Measurements from ENCODE around the gene STPG1.

Gene STPG1

DNA sequence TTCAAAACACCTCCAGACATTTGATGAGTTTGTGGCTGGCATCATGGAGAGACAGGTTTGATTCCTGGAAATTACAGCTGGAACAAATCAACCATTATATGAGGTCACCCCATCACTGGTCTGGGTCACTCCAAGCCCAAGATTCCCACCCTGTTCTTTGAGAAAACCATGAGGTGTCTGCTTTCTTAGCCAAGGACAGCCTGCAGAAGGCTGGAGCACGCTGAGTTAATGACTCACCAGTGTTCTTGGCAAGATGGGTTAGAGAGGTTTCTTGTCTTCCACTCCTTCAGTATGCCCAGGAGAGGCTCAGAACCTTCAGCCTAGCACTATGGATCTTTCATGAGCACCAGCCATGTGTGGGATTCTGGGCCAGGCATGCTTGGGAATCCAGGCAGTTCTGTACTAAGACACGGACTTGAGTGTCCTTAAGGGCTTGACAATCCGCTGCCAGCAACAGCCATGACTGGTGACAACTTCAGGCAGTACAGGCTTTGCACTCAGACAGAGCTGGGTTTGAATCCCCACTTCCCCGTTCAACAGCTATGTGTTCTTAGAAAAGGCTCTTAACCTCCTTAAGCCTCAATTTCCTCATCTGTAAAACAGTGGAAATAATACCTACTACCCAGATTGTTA lies 50.5 kb downstream of the STPG1 start:
- TF ChIP-seq TAF1 (IDR thresholded peaks at IDR 0.05; ENCODE audit: borderline replicate concordance, low read depth, low read length) = no peak
- no peak for TF ChIP-seq POLR2AphosphoS5 (IDR thresholded peaks at IDR 0.05; ENCODE audit: low read depth, low read length)
- no peak for TF ChIP-seq POLR2A (IDR thresholded peaks at IDR 0.05; ENCODE audit: low read depth, low read length)
- DNase-seq (ENCODE audit: insufficient read length) = no peak
- no peak for FAIRE-seq

DNA sequence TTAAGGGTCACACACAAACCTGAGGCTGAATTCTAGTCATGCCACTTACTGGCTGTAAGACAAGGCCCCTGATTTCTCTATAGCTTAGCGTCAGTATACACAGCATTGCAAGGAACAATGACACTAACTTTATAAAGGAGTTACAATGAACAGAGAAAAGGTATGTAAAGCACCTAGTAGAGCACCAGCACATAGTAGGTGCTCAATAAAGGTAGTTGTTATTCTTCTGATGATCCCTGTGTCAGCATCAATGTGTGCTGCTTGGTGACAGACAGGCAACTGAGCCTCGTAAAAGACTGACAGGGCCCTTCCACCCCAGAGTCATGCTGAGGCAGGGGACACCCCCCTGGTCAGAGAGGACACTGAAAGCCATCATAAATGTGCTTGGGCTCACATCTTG lies 51.2 kb downstream of the STPG1 start:
- DNase-seq (ENCODE audit: insufficient read length) = no peak
- TF ChIP-seq TAF1 (IDR thresholded peaks at IDR 0.05; ENCODE audit: borderline replicate concordance, low read depth, low read length) (no peak), POLR2AphosphoS5 (IDR thresholded peaks at IDR 0.05; ENCODE audit: low read depth, low read length) (no peak), POLR2A (IDR thresholded peaks at IDR 0.05; ENCODE audit: low read depth, low read length) (no peak)
- no peak for FAIRE-seq

DNA sequence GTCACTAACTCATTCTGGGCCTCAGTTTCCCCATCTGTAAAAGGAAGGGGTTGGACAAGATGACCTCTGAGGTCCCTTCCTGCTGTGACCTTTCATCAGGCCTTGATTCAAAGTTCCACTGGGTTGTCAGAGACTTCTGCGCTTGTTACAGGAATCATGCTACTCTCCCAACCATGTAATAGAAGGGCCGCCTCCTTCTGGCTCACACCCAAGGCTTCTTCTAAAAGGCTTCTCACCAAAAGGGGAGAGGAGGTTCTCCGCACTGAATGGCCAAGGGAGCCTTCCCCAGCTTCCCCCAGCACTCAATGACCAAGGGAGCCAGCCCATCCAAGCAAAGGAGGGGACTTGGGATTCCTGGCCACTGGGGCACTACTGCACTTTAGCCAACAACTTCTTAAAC lies 51.8 kb downstream of the STPG1 start:
- TF ChIP-seq POLR2AphosphoS5 (IDR thresholded peaks at IDR 0.05; ENCODE audit: low read depth, low read length) = no peak
- no peak for TF ChIP-seq POLR2A (IDR thresholded peaks at IDR 0.05; ENCODE audit: low read depth, low read length)
- no peak for TF ChIP-seq TAF1 (IDR thresholded peaks at IDR 0.05; ENCODE audit: borderline replicate concordance, low read depth, low read length)
- DNase-seq (ENCODE audit: insufficient read length) = no peak
- FAIRE-seq = no peak

DNA sequence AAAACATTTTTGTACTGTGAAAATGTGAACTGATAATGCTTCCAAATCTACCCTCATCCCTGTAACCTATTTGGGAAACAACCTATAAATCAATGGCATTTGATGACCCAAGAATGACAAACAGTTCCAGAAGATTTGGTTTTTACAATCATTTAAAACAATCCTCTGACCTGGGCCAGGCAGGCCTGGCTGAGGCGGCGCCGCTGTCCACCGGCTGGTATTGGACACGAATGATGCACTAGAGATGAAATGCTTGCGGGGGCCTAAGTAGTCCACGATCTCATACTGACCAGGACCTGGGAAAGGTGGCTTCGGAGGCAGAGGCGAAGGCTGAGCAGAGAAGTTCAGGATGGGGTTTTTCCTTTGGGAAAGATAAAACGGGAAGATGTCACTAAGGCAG lies 52.9 kb downstream of the STPG1 start:
- TF ChIP-seq POLR2AphosphoS5 (IDR thresholded peaks at IDR 0.05; ENCODE audit: low read depth, low read length) (no peak), POLR2A (IDR thresholded peaks at IDR 0.05; ENCODE audit: low read depth, low read length) (no peak)
- no peak for DNase-seq (ENCODE audit: insufficient read length)
- no peak for FAIRE-seq

DNA sequence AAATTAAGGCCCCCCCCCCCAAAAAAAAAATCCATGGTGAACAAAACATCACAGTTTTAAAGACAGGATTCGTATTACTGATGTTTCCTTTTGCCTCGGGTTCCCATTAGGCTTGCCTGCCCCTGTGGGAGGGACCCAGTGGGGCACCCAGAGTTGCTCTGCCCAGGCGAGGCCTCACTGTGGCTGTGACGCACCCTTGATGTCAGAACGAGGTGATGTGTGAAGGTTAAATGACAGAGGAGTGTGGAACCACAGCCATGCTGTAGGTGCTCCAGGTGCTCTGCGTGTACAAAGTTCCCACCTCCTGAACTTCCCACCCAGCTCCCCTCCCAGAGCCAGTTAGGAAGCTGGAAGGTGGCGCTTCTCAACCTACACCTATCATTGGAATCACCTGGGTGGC lies 56.5 kb downstream of the STPG1 start:
- FAIRE-seq (no peak), DNase-seq (ENCODE audit: insufficient read length) (no peak)
- TF ChIP-seq POLR2A (IDR thresholded peaks at IDR 0.05; ENCODE audit: low read depth, low read length) (no peak), POLR2AphosphoS5 (IDR thresholded peaks at IDR 0.05; ENCODE audit: low read depth, low read length) (no peak)

DNA sequence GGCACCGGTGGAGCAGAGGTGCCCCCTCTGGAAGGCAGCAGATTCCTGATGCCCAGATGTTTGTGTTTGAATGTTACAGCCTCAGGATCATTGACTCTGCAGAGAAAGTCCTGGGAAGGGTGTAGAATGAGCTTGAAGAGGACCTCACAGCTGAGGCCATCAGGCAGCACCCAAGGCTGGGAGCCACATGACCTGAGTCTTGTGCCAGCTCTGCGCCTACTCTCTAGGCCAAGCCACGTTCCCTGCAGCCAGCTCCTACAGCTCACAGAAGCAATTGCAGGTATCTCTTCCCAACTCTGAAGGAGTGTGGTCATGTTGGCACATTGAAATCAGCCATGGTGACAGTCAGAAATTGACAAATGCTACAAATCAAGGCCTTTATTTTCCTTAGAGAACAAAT lies 58.1 kb downstream of the STPG1 start:
- no peak for DNase-seq (ENCODE audit: insufficient read length)
- TF ChIP-seq POLR2A (IDR thresholded peaks at IDR 0.05; ENCODE audit: low read depth, low read length) (no peak), POLR2AphosphoS5 (IDR thresholded peaks at IDR 0.05; ENCODE audit: low read depth, low read length) (no peak), TAF1 (IDR thresholded peaks at IDR 0.05; ENCODE audit: borderline replicate concordance, low read depth, low read length) (no peak)
- FAIRE-seq = no peak

DNA sequence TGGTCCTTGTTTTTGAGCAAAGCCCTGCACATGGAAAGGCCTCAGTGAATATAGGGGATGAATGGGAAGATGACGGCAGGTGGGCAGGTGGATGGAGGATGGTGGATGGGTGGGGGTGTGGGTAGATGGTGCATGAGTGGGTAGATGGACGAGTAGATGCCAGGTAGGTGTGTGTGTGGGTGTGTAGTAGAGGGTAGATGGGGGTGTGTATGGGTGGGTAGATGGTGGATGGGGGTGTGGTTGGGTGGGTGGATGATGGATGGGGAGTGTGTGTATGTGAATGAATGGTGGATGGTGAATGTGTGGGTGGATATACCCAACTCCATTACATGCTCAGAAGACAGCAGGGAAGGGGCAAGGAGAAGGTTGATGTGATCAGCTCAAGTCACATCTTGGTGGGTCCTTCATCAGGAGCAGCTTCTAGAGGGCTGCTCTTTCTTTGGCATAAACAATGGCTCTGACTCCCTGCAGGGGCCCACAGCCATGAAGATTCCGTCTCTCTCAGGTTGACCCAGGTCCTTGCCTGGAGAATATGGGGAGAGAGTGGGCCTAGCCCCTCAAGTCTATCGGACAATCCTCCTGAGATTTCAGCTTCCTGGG lies 60.2 kb downstream of the STPG1 start:
- no peak for DNase-seq (ENCODE audit: insufficient read length)
- TF ChIP-seq TAF1 (IDR thresholded peaks at IDR 0.05; ENCODE audit: borderline replicate concordance, low read depth, low read length) (no peak), POLR2A (IDR thresholded peaks at IDR 0.05; ENCODE audit: low read depth, low read length) (no peak), POLR2AphosphoS5 (IDR thresholded peaks at IDR 0.05; ENCODE audit: low read depth, low read length) (no peak)
- no peak for FAIRE-seq

DNA sequence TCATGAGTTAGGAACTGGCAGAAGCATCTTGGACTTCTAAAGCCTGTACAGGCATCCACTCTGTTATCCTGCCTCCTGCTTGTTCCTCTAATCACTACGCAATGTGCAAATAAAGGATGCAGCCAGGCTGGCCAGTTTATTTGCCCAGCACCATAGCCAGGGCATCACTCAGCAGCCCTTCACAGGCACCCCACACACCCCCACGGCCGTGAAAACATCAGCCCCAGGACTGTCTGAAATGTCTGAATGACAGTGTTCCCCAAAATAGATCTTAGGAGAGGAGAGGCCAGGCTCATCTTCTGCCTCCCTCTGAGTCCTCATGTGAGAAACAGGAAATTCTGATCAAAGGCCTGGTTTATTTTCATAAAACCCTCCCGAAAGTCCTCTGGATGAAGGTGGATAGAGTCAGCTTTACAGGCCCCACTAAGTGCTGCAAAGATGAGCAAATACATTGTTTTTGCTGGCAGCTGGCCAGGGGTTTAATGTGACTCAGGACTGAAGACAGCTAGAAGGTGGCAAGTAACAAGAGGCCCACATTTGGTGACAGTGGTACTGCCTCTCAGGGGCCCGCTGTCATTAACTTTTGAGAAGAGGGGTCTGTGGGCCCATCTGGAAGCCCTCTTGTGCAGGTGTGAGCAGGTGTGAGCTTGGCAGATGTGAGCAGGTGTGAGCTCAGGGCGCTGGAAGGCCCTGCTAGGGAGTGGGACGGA lies 61.5 kb downstream of the STPG1 start:
- no peak for TF ChIP-seq TAF1 (IDR thresholded peaks at IDR 0.05; ENCODE audit: borderline replicate concordance, low read depth, low read length)
- TF ChIP-seq POLR2AphosphoS5 (IDR thresholded peaks at IDR 0.05; ENCODE audit: low read depth, low read length) = no peak
- TF ChIP-seq POLR2A (IDR thresholded peaks at IDR 0.05; ENCODE audit: low read depth, low read length) = no peak
- FAIRE-seq (no peak), DNase-seq (ENCODE audit: insufficient read length) (no peak)

DNA sequence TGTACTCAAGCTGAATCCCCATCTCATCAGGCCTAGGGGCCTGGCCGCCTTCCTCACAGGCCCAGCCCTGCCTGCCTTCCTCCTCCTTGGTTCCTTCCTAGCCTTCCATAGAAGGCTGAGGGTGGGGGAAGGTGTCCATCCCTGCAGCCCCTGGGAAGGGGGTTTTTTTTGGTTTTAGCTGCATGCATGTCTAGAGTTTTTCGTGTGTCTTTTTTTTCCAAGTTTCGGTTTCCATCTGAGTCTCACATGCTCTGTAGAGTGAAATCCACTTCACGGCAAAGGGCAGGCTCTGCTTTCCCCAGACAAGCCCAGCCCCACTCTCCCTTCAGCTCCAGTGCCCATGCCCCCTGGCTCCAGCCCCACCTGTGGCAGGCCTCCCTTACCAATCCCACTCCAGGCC lies 62.3 kb downstream of the STPG1 start:
- DNase-seq (ENCODE audit: insufficient read length) (peak; percentile 51), FAIRE-seq (peak; percentile 92)
- no peak for TF ChIP-seq POLR2A (IDR thresholded peaks at IDR 0.05; ENCODE audit: low read depth, low read length)
- TF ChIP-seq TAF1 (IDR thresholded peaks at IDR 0.05; ENCODE audit: borderline replicate concordance, low read depth, low read length) = no peak
- no peak for TF ChIP-seq POLR2AphosphoS5 (IDR thresholded peaks at IDR 0.05; ENCODE audit: low read depth, low read length)

DNA sequence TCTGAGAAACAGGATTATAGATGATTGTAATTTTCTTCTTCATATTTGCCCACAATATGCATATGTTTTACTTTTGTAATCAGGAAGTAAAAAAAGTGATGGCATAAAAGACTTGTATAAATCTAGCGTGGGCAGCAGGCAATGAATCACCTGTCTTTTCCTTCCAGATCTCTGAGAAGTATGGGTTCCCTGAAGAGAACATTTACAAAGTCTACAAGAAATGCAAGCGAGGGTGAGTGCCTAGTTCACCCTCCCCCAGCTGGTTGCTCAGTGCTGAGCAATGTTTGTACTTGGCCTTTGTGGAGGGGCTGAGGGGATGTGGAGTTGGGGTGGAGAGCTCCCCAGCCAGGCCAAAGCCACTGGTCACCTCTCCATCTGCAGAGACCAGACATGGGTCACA lies 63.7 kb downstream of the STPG1 start:
- TF ChIP-seq TAF1 (IDR thresholded peaks at IDR 0.05; ENCODE audit: borderline replicate concordance, low read depth, low read length) (no peak), POLR2A (IDR thresholded peaks at IDR 0.05; ENCODE audit: low read depth, low read length) (no peak), POLR2AphosphoS5 (IDR thresholded peaks at IDR 0.05; ENCODE audit: low read depth, low read length) (no peak)
- FAIRE-seq (no peak), DNase-seq (ENCODE audit: insufficient read length) (no peak)

DNA sequence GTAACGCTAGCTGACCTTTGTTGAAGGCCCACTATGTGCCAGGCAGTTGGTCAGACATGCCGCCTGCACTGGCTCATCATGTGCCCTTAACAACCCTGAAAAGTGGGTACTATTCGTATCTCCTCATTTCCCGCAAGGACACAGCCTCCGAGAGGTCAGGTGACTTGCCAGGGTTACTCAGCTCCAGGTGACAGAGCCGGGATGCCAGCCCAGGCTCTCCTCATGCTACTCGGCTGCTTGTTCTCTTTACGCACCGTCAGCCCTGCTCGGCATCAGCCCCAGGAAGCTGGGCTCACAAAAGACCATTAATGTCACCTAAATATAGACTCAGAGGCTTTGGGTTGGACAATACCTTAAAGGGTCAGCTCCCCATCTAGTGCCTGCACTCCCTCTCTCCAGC lies 65.4 kb downstream of the STPG1 start:
- no peak for FAIRE-seq
- no peak for TF ChIP-seq POLR2A (IDR thresholded peaks at IDR 0.05; ENCODE audit: low read depth, low read length)
- TF ChIP-seq TAF1 (IDR thresholded peaks at IDR 0.05; ENCODE audit: borderline replicate concordance, low read depth, low read length) = no peak
- no peak for TF ChIP-seq POLR2AphosphoS5 (IDR thresholded peaks at IDR 0.05; ENCODE audit: low read depth, low read length)

More for the DNA sequence above, 65.4 kb downstream of the STPG1 start:
- no peak for DNase-seq (ENCODE audit: insufficient read length)
